GM21390 (cell line): ENCODE results near the gene EPB41L2.
"Not testable (repeated sequence)": the region's sequence is repeated elsewhere in the genome, so short reads cannot be mapped to it uniquely, and the experiment has no call there.

Experiments
- ATAC-seq: cut with Tn5 transposase; IDR thresholded peaks from one replicate; pipeline ENCODE4 v1.9.1; 2021; ENCODE audit not compliant: unreplicated experiment

EPB41L2 gene

GRCh38 chr6:130922922-130923321, 140.1 kb downstream of the EPB41L2 start:
- no peak for ATAC-seq

- no peak for ATAC-seq
Measured at GRCh38 chr6:130920969-130921368, 142.1 kb downstream of the EPB41L2 start.

GRCh38 chr6:130918171-130918570, 144.9 kb downstream of the EPB41L2 start:
- ATAC-seq, result no peak

- ATAC-seq, result not testable (repeated sequence)
Measured at GRCh38 chr6:130915606-130916005, 147.4 kb downstream of the EPB41L2 start.

GRCh38 chr6:130913120-130913519, 149.9 kb downstream of the EPB41L2 start:
- peak; percentile 85 for ATAC-seq

GRCh38 chr6:130912434-130912833, 150.6 kb downstream of the EPB41L2 start:
- ATAC-seq, result no peak

GRCh38 chr6:130908958-130909357, 154.1 kb downstream of the EPB41L2 start:
- ATAC-seq, result no peak

GRCh38 chr6:130908188-130908587, 154.9 kb downstream of the EPB41L2 start:
- ATAC-seq, result peak; percentile 73

- no peak for ATAC-seq
Measured at GRCh38 chr6:130907687-130908086, 155.4 kb downstream of the EPB41L2 start.

- ATAC-seq, result no peak
Measured at GRCh38 chr6:130906736-130907381, 156.2 kb downstream of the EPB41L2 start.

- ATAC-seq, result no peak
Measured at GRCh38 chr6:130903602-130904001, 159.4 kb downstream of the EPB41L2 start.

- no peak for ATAC-seq
Measured at GRCh38 chr6:130903007-130903406, 160.0 kb downstream of the EPB41L2 start.

- ATAC-seq, result no peak
Measured at GRCh38 chr6:130900913-130901312, 162.1 kb downstream of the EPB41L2 start.

- ATAC-seq, result no peak
Measured at GRCh38 chr6:130896249-130896648, 166.8 kb downstream of the EPB41L2 start.

- no peak for ATAC-seq
Measured at GRCh38 chr6:130895516-130895915, 167.5 kb downstream of the EPB41L2 start.

GRCh38 chr6:130893766-130894165, 169.3 kb downstream of the EPB41L2 start:
- no peak for ATAC-seq

- ATAC-seq, result no peak
Measured at GRCh38 chr6:130893277-130893676, 169.8 kb downstream of the EPB41L2 start.

GRCh38 chr6:130890521-130890971, 172.5 kb downstream of the EPB41L2 start:
- no peak for ATAC-seq

GRCh38 chr6:130889423-130889822, 173.6 kb downstream of the EPB41L2 start:
- no peak for ATAC-seq

- no peak for ATAC-seq
Measured at GRCh38 chr6:130888246-130888645, 174.8 kb downstream of the EPB41L2 start.

- no peak for ATAC-seq
Measured at GRCh38 chr6:130886966-130887365, 176.1 kb downstream of the EPB41L2 start.

- peak; percentile 91 for ATAC-seq
Measured at GRCh38 chr6:130885392-130886192, 177.5 kb downstream of the EPB41L2 start.
